ENCODE results near the gene ACOXL.

ACOXL gene

GRCh38 chr2:111045771-111046444, 313.5 kb downstream of the ACOXL start:
- DNase-seq = no peak

- DNase-seq = no peak
Observed at GRCh38 chr2:111046670-111047069, 314.3 kb downstream of the ACOXL start.

- no peak for DNase-seq
Observed at GRCh38 chr2:111048856-111049768, 316.7 kb downstream of the ACOXL start.

GRCh38 chr2:111049792-111050640, 317.6 kb downstream of the ACOXL start:
- no peak for DNase-seq

GRCh38 chr2:111050701-111051376, 318.5 kb downstream of the ACOXL start:
- DNase-seq = no peak

GRCh38 chr2:111052621-111053020, 320.2 kb downstream of the ACOXL start:
- no peak for DNase-seq

- DNase-seq = no peak
Observed at GRCh38 chr2:111053266-111053665, 320.9 kb downstream of the ACOXL start.

- no peak for DNase-seq
Observed at GRCh38 chr2:111053825-111054515, 321.6 kb downstream of the ACOXL start.

GRCh38 chr2:111054791-111055691, 322.7 kb downstream of the ACOXL start:
- peak; percentile 52 for DNase-seq

GRCh38 chr2:111055735-111056134, 323.4 kb downstream of the ACOXL start:
- no peak for DNase-seq

GRCh38 chr2:111057045-111057444, 324.7 kb downstream of the ACOXL start:
- DNase-seq = no peak

- DNase-seq = no peak
Observed at GRCh38 chr2:111057721-111058120, 325.3 kb downstream of the ACOXL start.

GRCh38 chr2:111058264-111058663, 325.9 kb downstream of the ACOXL start:
- DNase-seq = no peak

GRCh38 chr2:111061191-111061590, 328.8 kb downstream of the ACOXL start:
- DNase-seq = no peak

- DNase-seq = no peak
Observed at GRCh38 chr2:111062417-111062816, 330.0 kb downstream of the ACOXL start.

GRCh38 chr2:111066062-111066593, 333.8 kb downstream of the ACOXL start:
- no peak for DNase-seq

GRCh38 chr2:111068435-111069058, 336.2 kb downstream of the ACOXL start:
- DNase-seq = no peak

GRCh38 chr2:111069722-111070121, 337.3 kb downstream of the ACOXL start:
- DNase-seq = no peak

- no peak for DNase-seq
Observed at GRCh38 chr2:111071600-111072171, 339.3 kb downstream of the ACOXL start.

All from activated CD4-positive, CD25-positive, alpha-beta regulatory T cell treated with anti-CD3 and anti-CD28 coated beads, Interleukin-2, amount 50 U/mL, for 72 hours (primary cell).